A549 (cell line): Measurements from ENCODE around the gene ICE2. TPM values are rescaled to one million over a fixed set of nuclear protein-coding genes. Genes with fewer than 3 reads are reported as not detected.

Source experiments
- ATAC-seq, 2 experiments: fragments of 200-7000 bp in 1 of 2; fragments of >200 bp in 1 of 2; cut with Nextera tagmentation in 1 of 2; cut with Tn5 transposase in 1 of 2; 3 replicates each; pipeline versions ENCODE4 v1.8.0 to v1.9.1; 2018 to 2020; ENCODE audit warnings: mild to moderate bottlenecking in 1 of 2, moderate library complexity in 1 of 2
- CTCF ChIA-PET: fragments of 300-600 bp; sonication (Branson Sonifier 250); formaldehyde crosslinking; extraction: SDS; loops from one replicate; lab custom pipeline; 2021; ENCODE audit warnings: antibody characterized with exemption, inconsistent platforms; lab: Yijun Ruan, JAX
- POLR2A ChIA-PET: fragments of 350-600 bp; formaldehyde crosslinking; extraction: SDS; loops from one replicate; lab custom pipeline; 2021; ENCODE audit warnings: antibody characterized with exemption, inconsistent platforms; lab: Yijun Ruan, JAX
- DNase-seq, 2 experiments: peaks; one replicate each; pipeline versions ENCODE4 v3.0.0 to v3.0.0-alpha.2; 2011 to 2016; ENCODE audit warnings: low read depth in 1 of 2, low spot score in 1 of 2
- FAIRE-seq: peaks from 2 replicates; lab custom pipeline; 2011; peaks lifted over from hg19 to GRCh38; lab: Jason Lieb, UNC
- H3K27ac ChIP-seq, 2 experiments: fragments of >200 bp; sonication (Bioruptor Twin); formaldehyde crosslinking; 3 replicates each; pipeline ENCODE4 v1.5.1; 2016 to 2017
- H3K4me1 ChIP-seq: fragments of >200 bp; sonication (Bioruptor Twin); formaldehyde crosslinking; 3 replicates; pipeline ENCODE4 v1.6.1; 2016
- H3K4me2 ChIP-seq: fragments of >200 bp; sonication (Bioruptor Twin); formaldehyde crosslinking; 3 replicates; pipeline ENCODE4 v1.6.1; 2016
- H3K4me3 ChIP-seq: fragments of >200 bp; sonication (Bioruptor Twin); formaldehyde crosslinking; 3 replicates; pipeline ENCODE4 v1.5.1; 2016
- H3K9me3 ChIP-seq: fragments of >200 bp; sonication (Bioruptor Twin); formaldehyde crosslinking; 3 replicates; pipeline ENCODE4 v1.6.1; 2016
- BHLHE40 ChIP-seq: IDR thresholded peaks from 2 replicates; pipeline ENCODE4 v1.6.1; 2012; ENCODE audit warnings: low read depth, low read length, inconsistent platforms
- CBX8 ChIP-seq: fragments of 200-600 bp; sonication (generic); IDR thresholded peaks from 2 replicates; pipeline ENCODE4 v1.6.1; 2016
- CEBPB ChIP-seq, 2 experiments: fragments of >200 bp in 1 of 2; sonication (Bioruptor Twin) in 1 of 2; formaldehyde crosslinking in 1 of 2; IDR thresholded peaks; 2 replicates each; pipeline ENCODE4 v1.6.1; 2012 to 2016
- CTCF ChIP-seq: fragments of >200 bp; sonication (Bioruptor Twin); formaldehyde crosslinking; IDR thresholded peaks from 3 replicates; pipeline ENCODE4 v1.5.1; 2016
- EHF ChIP-seq: fragments of 250-450 bp; sonication (Bioruptor Pico); IDR thresholded peaks from 2 replicates; pipeline ENCODE4 v1.5.0; 2020; ENCODE audit warnings: mild to moderate bottlenecking
- EHMT2 ChIP-seq: fragments of 200-600 bp; sonication (generic); IDR thresholded peaks from 2 replicates; pipeline ENCODE4 v1.6.1; 2016; ENCODE audit warnings: antibody characterized with exemption, low read depth, mild to moderate bottlenecking, moderate library complexity
- ELK1 ChIP-seq: fragments of 150-350 bp; IDR thresholded peaks from 2 replicates; pipeline ENCODE4 v1.6.1; 2014; ENCODE audit warnings: low read depth, mild to moderate bottlenecking, low read length
- ESRRA ChIP-seq: fragments of 150-350 bp; IDR thresholded peaks from 2 replicates; pipeline ENCODE4 v1.6.1; 2014; ENCODE audit warnings: mild to moderate bottlenecking, low read length, borderline replicate concordance
- FOSB ChIP-seq: fragments of 250-450 bp; sonication (Bioruptor Pico); IDR thresholded peaks from 2 replicates; pipeline ENCODE4 v1.5.0; 2020; ENCODE audit warnings: mild to moderate bottlenecking, moderate library complexity
- FOSL2 ChIP-seq, 2 experiments: fragments of 450-650 bp in 1 of 2; fragments of >200 bp in 1 of 2; sonication (Bioruptor Twin) in 1 of 2; formaldehyde crosslinking; IDR thresholded peaks; 2 replicates each; pipeline versions ENCODE4 v1.5.0 to v1.6.1; 2016 to 2020; ENCODE audit warnings: mild to moderate bottlenecking in 1 of 2, moderate library complexity in 1 of 2
- FOXS1 ChIP-seq: fragments of 250-450 bp; sonication (Bioruptor Pico); IDR thresholded peaks from 2 replicates; pipeline ENCODE4 v1.5.0; 2020; ENCODE audit warnings: mild to moderate bottlenecking, moderate library complexity
- HDAC2 ChIP-seq: fragments of 200-600 bp; sonication (generic); IDR thresholded peaks from 2 replicates; pipeline ENCODE4 v1.6.1; 2016
- HEYL ChIP-seq: fragments of 250-450 bp; sonication (Bioruptor Pico); IDR thresholded peaks from 2 replicates; pipeline ENCODE4 v1.8.0; 2021; ENCODE audit warnings: mild to moderate bottlenecking, moderate library complexity
- HMGXB4 ChIP-seq: fragments of 250-450 bp; sonication (Bioruptor Pico); IDR thresholded peaks from 2 replicates; pipeline ENCODE4 v1.5.0; 2021; ENCODE audit warnings: mild to moderate bottlenecking, moderate library complexity, borderline replicate concordance
- HOXA7 ChIP-seq: fragments of 250-450 bp; sonication (Bioruptor Pico); IDR thresholded peaks from 2 replicates; pipeline ENCODE4 v1.5.0; 2020; ENCODE audit warnings: mild to moderate bottlenecking, moderate library complexity
- HOXB13 ChIP-seq: fragments of 250-450 bp; sonication (Bioruptor Pico); IDR thresholded peaks from 2 replicates; pipeline ENCODE4 v1.5.0; 2020; ENCODE audit warnings: low read depth, mild to moderate bottlenecking, moderate library complexity
- HOXB5 ChIP-seq: fragments of 250-450 bp; sonication (Bioruptor Pico); IDR thresholded peaks from 2 replicates; pipeline ENCODE4 v1.5.0; 2020; ENCODE audit warnings: mild to moderate bottlenecking, moderate library complexity
- JUN ChIP-seq, 2 experiments: fragments of >200 bp; sonication (Bioruptor Twin); formaldehyde crosslinking; IDR thresholded peaks; 2 replicates in 1 of 2; 3 replicates in 1 of 2; pipeline ENCODE4 v1.6.1; 2016 to 2017
- JUNB ChIP-seq: fragments of >200 bp; sonication (Bioruptor Twin); formaldehyde crosslinking; IDR thresholded peaks from 2 replicates; pipeline ENCODE4 v1.6.1; 2016
- KDM5A ChIP-seq: fragments of 200-600 bp; sonication (generic); IDR thresholded peaks from 2 replicates; pipeline ENCODE4 v1.6.1; 2016; ENCODE audit warnings: antibody characterized with exemption, mild to moderate bottlenecking
- MAFK ChIP-seq: fragments of 450-650 bp; IDR thresholded peaks from 2 replicates; pipeline ENCODE4 v1.6.1; 2014; ENCODE audit not compliant: partially characterized antibody
- MAX ChIP-seq: IDR thresholded peaks from 2 replicates; pipeline ENCODE4 v1.6.1; 2012
- NFE2L2 ChIP-seq: fragments of 150-350 bp; conservative IDR thresholded peaks from 2 replicates; pipeline ENCODE4 v1.6.1; 2014; ENCODE audit warnings: low read length
- NPAS2 ChIP-seq: fragments of 250-450 bp; sonication (Bioruptor Pico); IDR thresholded peaks from 2 replicates; pipeline ENCODE4 v1.8.0; 2022; ENCODE audit warnings: mild to moderate bottlenecking, moderate library complexity, borderline replicate concordance
- NR3C1 ChIP-seq: fragments of >200 bp; sonication (Bioruptor Twin); formaldehyde crosslinking; IDR thresholded peaks from 3 replicates; pipeline ENCODE4 v1.6.1; 2017
- PBX3 ChIP-seq: IDR thresholded peaks from 2 replicates; pipeline ENCODE4 v1.6.1; 2012
- PHF8 ChIP-seq: fragments of 200-600 bp; sonication (generic); IDR thresholded peaks from 2 replicates; pipeline ENCODE4 v1.6.1; 2016; ENCODE audit warnings: low read depth, mild to moderate bottlenecking, antibody characterized with exemption, moderate library complexity, borderline replicate concordance
- POLR2A ChIP-seq: IDR thresholded peaks from 2 replicates; pipeline ENCODE4 v1.6.1; 2012; ENCODE audit warnings: mild to moderate bottlenecking, low read length
- POLR2AphosphoS2 ChIP-seq: conservative IDR thresholded peaks from 2 replicates; pipeline ENCODE4 v1.6.1; 2012; ENCODE audit warnings: low read length, improper control_type of control experiment, inconsistent platforms
- RCOR1 ChIP-seq: fragments of 150-350 bp; IDR thresholded peaks from 2 replicates; pipeline ENCODE4 v1.6.1; 2014; ENCODE audit warnings: antibody characterized with exemption, low read length, low read depth
- RFX5 ChIP-seq: fragments of 450-650 bp; IDR thresholded peaks from 2 replicates; pipeline ENCODE4 v1.7.1; 2014; ENCODE audit warnings: antibody characterized with exemption, mild to moderate bottlenecking, moderate library complexity
- RNF2 ChIP-seq: fragments of 200-600 bp; sonication (generic); IDR thresholded peaks from 2 replicates; pipeline ENCODE4 v1.6.1; 2016; ENCODE audit warnings: low read depth, mild to moderate bottlenecking, antibody characterized with exemption, moderate library complexity, borderline replicate concordance
- SREBF2 ChIP-seq: fragments of 450-650 bp; IDR thresholded peaks from 2 replicates; pipeline ENCODE4 v1.6.1; 2014; ENCODE audit warnings: mild to moderate bottlenecking, moderate library complexity
- TFCP2L1 ChIP-seq: fragments of 250-450 bp; sonication (Bioruptor Pico); IDR thresholded peaks from 2 replicates; pipeline ENCODE4 v1.5.0; 2021; ENCODE audit warnings: mild to moderate bottlenecking
- ZFP36 ChIP-seq: fragments of 450-650 bp; IDR thresholded peaks from 2 replicates; pipeline ENCODE4 v1.6.1; 2014; ENCODE audit warnings: borderline replicate concordance; ENCODE audit not compliant: partially characterized antibody
- ZNF302 ChIP-seq: fragments of 250-450 bp; sonication (Bioruptor Pico); IDR thresholded peaks from 2 replicates; pipeline ENCODE4 v1.9.0; 2021; ENCODE audit warnings: inconsistent platforms, mild to moderate bottlenecking, moderate library complexity
- ZSCAN20 ChIP-seq: fragments of 250-450 bp; sonication (Bioruptor Pico); IDR thresholded peaks from 2 replicates; pipeline ENCODE4 v1.8.0; 2022; ENCODE audit warnings: mild to moderate bottlenecking, moderate library complexity
- polyA plus RNA-seq, 4 experiments: library from polyadenylated mRNA; depleted of rRNA in 3 of 4; stranded (reverse); fragments of >200 nt; fragmentation: RNase III in 1 of 4; extraction: RNeasy Plus Mini Kit Qiagen cat#74134 plus additional on column Dnase treatment in 1 of 4; gene quantifications; 2 replicates in 3 of 4; 3 replicates in 1 of 4; pipeline ENCODE4 v1.2.3, GENCODE V29; 2011 to 2017

ICE2 gene
- polyA plus RNA-seq, 2 of the 4 experiments (the other 2 are of a cell fraction): 43.1 to 87.6 TPM

- Histone ChIP-seq H3K9me3 (no peaks in the 10 kb centered on the region), H3K4me2 (peak overlapping the region; percentile 70), H3K27ac (peak overlapping the region; percentile 76 to 93), H3K4me3 (peak overlapping the region; percentile 1; the same call in 1 of the 3 replicates), H3K4me1 (peaks cover 50% of the 10 kb centered on the region)
- FAIRE-seq (peak; percentile 99), DNase-seq (peak; percentile 36 to 74), ATAC-seq (peak; percentile 89 to 90)
- ChIA-PET CTCF (no interaction called here), POLR2A (no interaction called here)
- TF ChIP-seq SREBF2 (no peak), HMGXB4 (CRISPR knock-in tag) (no peak), KDM5A (no peak), POLR2AphosphoS2 (no peak), POLR2A (no peak), RFX5 (no peak), HDAC2 (no peak), HOXA7 (0 out of 2 replicates have a peak, but pooled peaks have one; percentile 30), HOXB5 (CRISPR knock-in tag) (0 out of 2 replicates have a peak, but pooled peaks have one; percentile 38), MAX (peak; percentile 73), ZSCAN20 (no peak), FOSB (CRISPR knock-in tag) (0 out of 2 replicates have a peak, but pooled peaks have one; percentile 62), PBX3 (no peak), BHLHE40 (no peak), CEBPB (IDR thresholded peaks at IDR 0.05) (peak; percentile 66 to 92; a peak in 3 of 4 replicates), EHMT2 (no peak), ESRRA (no peak), PHF8 (no peak), FOSL2 (IDR thresholded peaks at IDR 0.05) (no peak; the same call in 1 of the 2 replicates), FOSL2 (CRISPR knock-in tag; IDR thresholded peaks at IDR 0.05) (peak; percentile 89), CTCF (no peak), MAFK (peak; percentile 98), CBX8 (no peak), HOXB13 (no peak), ELK1 (no peak), ZFP36 (no peak), NFE2L2 (peak; percentile 84), RNF2 (no peak), NPAS2 (CRISPR knock-in tag) (no peak), NR3C1 (no peak), FOXS1 (peak; percentile 68; the same call in 1 of the 2 replicates), ZNF302 (CRISPR knock-in tag) (no peak), JUN (IDR thresholded peaks at IDR 0.05) (peak in 1 of 2 experiments; percentile 28; a peak in 1 of 5 replicates), HEYL (CRISPR knock-in tag) (0 out of 2 replicates have a peak, but pooled peaks have one; percentile 15), EHF (CRISPR knock-in tag) (peak; percentile 47; the same call in 1 of the 2 replicates), JUNB (0 out of 2 replicates have a peak, but pooled peaks have one; percentile 15), RCOR1 (no peak), TFCP2L1 (no peak)
Observed at GRCh38 chr15:60469893-60470641, 8.9 kb downstream of the ICE2 start.
